GM19452 (cell line): ENCODE results near the gene DNAAF2.
A peak's percentile ranks its signal among the peaks of the same experiment; 100 is the strongest.
"Not testable (repeated sequence)": the region's sequence is repeated elsewhere in the genome, so short reads cannot be mapped to it uniquely, and the experiment has no call there.

Experiments used
- ATAC-seq: cut with Tn5 transposase; IDR thresholded peaks from one replicate; pipeline ENCODE4 v1.9.1; 2021; ENCODE audit not compliant: unreplicated experiment

The DNAAF2 gene

GRCh38 chr14:49585803-49586672 is 49.0 kb downstream of the DNAAF2 start, which contains the start of gene RPS29:
Gene RPS29, minus strand, starts transcription at chr14:49586380. Its CDS starts 34 bp downstream, at chr14:49586346.
- ATAC-seq: peak; percentile 86

- not testable (repeated sequence) for ATAC-seq
Measured at GRCh38 chr14:49584981-49585640, 49.9 kb downstream of the DNAAF2 start.

- ATAC-seq: no peak
Measured at GRCh38 chr14:49584058-49584457, 51.0 kb downstream of the DNAAF2 start.

GRCh38 chr14:49583629-49584028 is 51.4 kb downstream of the DNAAF2 start:
- ATAC-seq: no peak

- no peak for ATAC-seq
Measured at GRCh38 chr14:49582113-49582977, 52.7 kb downstream of the DNAAF2 start.

- ATAC-seq: no peak
Measured at GRCh38 chr14:49581209-49582112, 53.6 kb downstream of the DNAAF2 start.

GRCh38 chr14:49579841-49580240 is 55.2 kb downstream of the DNAAF2 start:
- no peak for ATAC-seq

- ATAC-seq: no peak
Measured at GRCh38 chr14:49578141-49578540, 56.9 kb downstream of the DNAAF2 start.
